HUES48 (cell line): Measurements from ENCODE around the gene UBL4A.

Source experiments
- H3K27ac ChIP-seq: one replicate; pipeline ENCODE4 v1.7.0; 2013; ENCODE audit warnings: low read depth, low read length, inconsistent platforms
- H3K27me3 ChIP-seq: 2 replicates; pipeline ENCODE4 v1.6.1; 2013; ENCODE audit warnings: mild to moderate bottlenecking, low read length; ENCODE audit not compliant: control insufficient read depth, insufficient read depth
- H3K36me3 ChIP-seq: 2 replicates; pipeline ENCODE4 v1.6.1; 2013; ENCODE audit warnings: low read length; ENCODE audit not compliant: control insufficient read depth, insufficient read depth
- H3K4me1 ChIP-seq: 2 replicates; pipeline ENCODE4 v1.6.1; 2013; ENCODE audit warnings: mild to moderate bottlenecking, low read length; ENCODE audit not compliant: control insufficient read depth, insufficient read depth
- H3K4me3 ChIP-seq: 2 replicates; pipeline ENCODE4 v1.5.1; 2013; ENCODE audit warnings: mild to moderate bottlenecking, low read depth, low read length
- H3K9ac ChIP-seq: 2 replicates; pipeline ENCODE4 v1.6.1; 2013; ENCODE audit warnings: mild to moderate bottlenecking, low read depth, low read length, moderate library complexity
- H3K9me3 ChIP-seq: 2 replicates; pipeline ENCODE4 v1.6.1; 2013; ENCODE audit warnings: low read length; ENCODE audit not compliant: control insufficient read depth, insufficient read depth

The UBL4A gene

GRCh38 chrX:154445776-154446175 lies 40.6 kb downstream of the UBL4A start:
- H3K9ac ChIP-seq = no peak overlapping the region
- peaks cover 42% of the 10 kb centered on the region for H3K36me3 ChIP-seq
- peaks cover 30% of the 10 kb centered on the region for H3K9me3 ChIP-seq
- no peak overlapping the region for H3K27ac ChIP-seq
- H3K27me3 ChIP-seq = no peaks in the 10 kb centered on the region
- H3K4me3 ChIP-seq = no peak overlapping the region
- H3K4me1 ChIP-seq = no peaks in the 10 kb centered on the region

DNA sequence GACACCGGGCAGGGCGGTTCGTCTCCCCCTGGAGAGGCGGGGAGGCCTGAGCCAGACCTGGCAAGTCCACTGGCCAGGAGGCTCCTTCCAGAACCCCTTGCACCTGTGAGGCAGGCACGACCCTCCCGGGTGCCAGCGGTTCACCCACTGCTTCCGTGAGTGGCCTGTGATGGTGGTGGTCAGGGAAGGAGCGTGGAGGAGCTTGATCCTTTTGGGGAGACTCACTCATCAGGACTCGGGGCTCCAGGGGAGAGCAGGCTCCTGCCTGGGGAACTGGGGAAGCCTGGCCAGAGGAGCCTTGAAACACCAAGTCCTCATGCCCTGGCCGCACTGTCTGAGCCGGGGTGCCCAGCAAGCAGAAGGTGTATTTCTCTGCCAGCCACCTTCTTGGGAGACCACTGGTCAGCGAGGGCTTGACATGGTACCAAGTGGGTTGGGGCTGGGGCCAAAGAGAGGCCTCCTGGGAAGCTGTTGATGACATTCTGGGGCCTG lies 41.6 kb downstream of the UBL4A start:
- Histone ChIP-seq H3K9me3 (peaks cover 34% of the 10 kb centered on the region), H3K9ac (no peak overlapping the region), H3K36me3 (peaks cover 42% of the 10 kb centered on the region), H3K4me3 (peak overlapping the region; percentile 57), H3K27me3 (no peaks in the 10 kb centered on the region), H3K27ac (no peak overlapping the region), H3K4me1 (no peaks in the 10 kb centered on the region)

GRCh38 chrX:154443992-154444754 lies 42.2 kb downstream of the UBL4A start, which contains the start of gene FAM50A:
FAM50A (plus strand) TSS chrX:154444141; CDS start chrX:154444236, 95 bp downstream.
- H3K27ac ChIP-seq = peak within 1 kb of the TSS; percentile 21
- peak within 1 kb of the TSS; percentile 57 for H3K4me3 ChIP-seq
- H3K27me3 ChIP-seq = no peaks in the 10 kb centered on the region
- peaks cover 34% of the 10 kb centered on the region for H3K9me3 ChIP-seq
- H3K4me1 ChIP-seq = no peaks in the 10 kb centered on the region
- no peak within 1 kb of the TSS; the same call in 1 of the 2 replicates for H3K9ac ChIP-seq
- peaks cover 39% of the 10 kb centered on the region for H3K36me3 ChIP-seq

GRCh38 chrX:154443479-154443910 lies 42.9 kb downstream of the UBL4A start:
- H3K4me1 ChIP-seq = no peaks in the 10 kb centered on the region
- peak overlapping the region; percentile 21 for H3K27ac ChIP-seq
- peaks cover 34% of the 10 kb centered on the region for H3K9me3 ChIP-seq
- peak overlapping the region; percentile 50 for H3K4me3 ChIP-seq
- no peaks in the 10 kb centered on the region for H3K27me3 ChIP-seq
- H3K9ac ChIP-seq = no peak overlapping the region
- peaks cover 38% of the 10 kb centered on the region for H3K36me3 ChIP-seq

GRCh38 chrX:154441984-154442707 lies 44.3 kb downstream of the UBL4A start:
- Histone ChIP-seq H3K27me3 (no peaks in the 10 kb centered on the region), H3K9ac (no peak overlapping the region), H3K9me3 (peaks cover 36% of the 10 kb centered on the region), H3K36me3 (peaks cover 39% of the 10 kb centered on the region), H3K4me3 (no peak overlapping the region), H3K27ac (no peak overlapping the region), H3K4me1 (no peaks in the 10 kb centered on the region)

GRCh38 chrX:154441564-154441963 lies 44.9 kb downstream of the UBL4A start:
- Histone ChIP-seq H3K9me3 (peaks cover 30% of the 10 kb centered on the region), H3K4me3 (no peak overlapping the region), H3K27me3 (no peaks in the 10 kb centered on the region), H3K9ac (no peak overlapping the region), H3K4me1 (no peaks in the 10 kb centered on the region), H3K27ac (no peak overlapping the region), H3K36me3 (peaks cover 39% of the 10 kb centered on the region)

DNA sequence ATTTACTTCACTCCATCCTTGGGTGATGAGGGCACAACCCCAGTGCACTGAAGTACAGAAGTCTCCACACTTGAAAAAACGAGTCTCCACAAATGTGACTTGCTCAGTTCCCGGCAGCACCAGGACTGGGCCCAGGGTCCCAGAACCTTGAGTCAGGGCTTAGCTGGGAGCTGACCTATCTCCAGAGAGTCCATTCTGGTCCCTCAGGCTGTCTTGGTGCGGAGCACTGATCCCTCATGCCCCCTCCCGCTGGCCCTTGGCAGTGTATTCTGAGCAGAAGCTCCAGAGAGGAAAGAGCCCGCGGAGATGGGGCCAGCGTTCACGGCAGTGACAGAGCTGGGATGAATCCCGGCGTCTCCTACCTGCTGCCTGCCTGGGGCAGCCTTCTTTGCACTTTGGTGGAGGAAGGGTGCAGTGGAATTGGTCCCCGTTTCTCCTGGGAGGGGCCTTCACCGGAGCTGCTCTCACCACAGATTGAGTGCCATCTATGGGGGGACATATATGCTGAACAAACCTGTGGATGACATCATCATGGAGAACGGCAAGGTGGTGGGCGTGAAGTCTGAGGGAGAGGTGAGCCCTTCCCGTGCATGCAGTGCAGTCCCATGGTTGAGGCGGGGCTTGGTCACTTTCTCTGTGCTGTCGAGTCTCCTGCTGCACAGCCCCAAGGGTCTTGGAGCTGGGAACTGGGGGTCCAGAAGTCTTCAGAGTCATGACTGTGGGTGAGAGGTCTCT lies 45.6 kb downstream of the UBL4A start:
- Histone ChIP-seq H3K36me3 (peaks cover 39% of the 10 kb centered on the region), H3K4me1 (no peaks in the 10 kb centered on the region), H3K4me3 (no peak overlapping the region), H3K27ac (no peak overlapping the region), H3K9me3 (peaks cover 28% of the 10 kb centered on the region; the same call in 1 of the 2 replicates), H3K27me3 (no peaks in the 10 kb centered on the region), H3K9ac (no peak overlapping the region)

- Histone ChIP-seq H3K9me3 (peaks cover 22% of the 10 kb centered on the region; the same call in 1 of the 2 replicates), H3K36me3 (peaks cover 43% of the 10 kb centered on the region), H3K4me1 (no peaks in the 10 kb centered on the region), H3K27ac (no peak overlapping the region), H3K4me3 (no peak overlapping the region), H3K27me3 (no peaks in the 10 kb centered on the region), H3K9ac (no peak overlapping the region)
Observed at GRCh38 chrX:154439841-154440240, 46.6 kb downstream of the UBL4A start.

DNA sequence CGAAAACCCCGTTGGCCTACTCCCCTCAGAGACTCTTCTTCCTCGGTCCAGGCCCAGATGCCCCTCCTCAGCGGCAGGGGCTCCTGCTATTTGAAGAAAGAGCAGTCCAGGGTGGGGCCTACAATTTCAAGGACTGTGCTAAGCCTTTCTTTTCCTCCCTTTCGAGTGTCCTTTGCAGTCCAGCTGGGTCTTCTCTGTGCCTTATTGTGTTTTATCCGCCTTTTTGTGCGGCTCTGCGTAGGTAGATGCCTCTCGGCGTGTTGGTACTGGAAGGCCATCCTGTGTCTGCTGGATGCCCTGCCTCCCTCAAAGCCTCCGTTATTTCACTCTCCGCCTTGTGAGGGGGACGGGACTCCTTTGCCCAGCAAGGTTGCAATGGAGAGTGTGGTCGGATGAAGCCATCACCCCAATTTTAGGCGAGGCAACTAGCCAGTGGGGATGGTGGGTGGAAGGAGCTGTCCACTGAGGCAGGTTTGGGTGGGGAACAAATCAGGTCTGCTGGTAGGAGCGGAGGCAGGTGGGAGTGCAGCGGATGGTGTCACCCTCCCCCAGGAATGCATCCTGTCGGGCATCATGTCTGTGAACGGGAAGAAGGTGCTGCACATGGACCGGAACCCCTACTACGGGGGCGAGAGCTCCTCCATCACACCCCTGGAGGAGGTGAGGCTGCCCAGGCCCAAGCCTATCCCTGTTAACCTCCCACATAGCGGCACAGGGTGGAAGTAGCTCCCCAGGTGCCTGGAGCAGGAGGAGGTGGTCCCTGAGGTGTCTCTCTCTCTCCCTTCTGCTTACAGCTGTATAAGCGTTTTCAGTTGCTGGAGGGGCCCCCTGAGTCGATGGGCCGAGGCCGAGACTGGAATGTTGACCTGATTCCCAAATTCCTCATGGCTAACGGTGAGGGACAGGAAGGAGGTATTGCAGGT lies 48.2 kb downstream of the UBL4A start:
- H3K27ac ChIP-seq = no peak overlapping the region
- no peaks in the 10 kb centered on the region for H3K4me1 ChIP-seq
- H3K36me3 ChIP-seq = peaks cover 58% of the 10 kb centered on the region
- no peak overlapping the region for H3K9ac ChIP-seq
- H3K9me3 ChIP-seq = peaks cover 37% of the 10 kb centered on the region
- H3K4me3 ChIP-seq = peak overlapping the region; percentile 76
- H3K27me3 ChIP-seq = no peaks in the 10 kb centered on the region
